Measurements from ENCODE around the gene PKP2.

The PKP2 gene

DNA sequence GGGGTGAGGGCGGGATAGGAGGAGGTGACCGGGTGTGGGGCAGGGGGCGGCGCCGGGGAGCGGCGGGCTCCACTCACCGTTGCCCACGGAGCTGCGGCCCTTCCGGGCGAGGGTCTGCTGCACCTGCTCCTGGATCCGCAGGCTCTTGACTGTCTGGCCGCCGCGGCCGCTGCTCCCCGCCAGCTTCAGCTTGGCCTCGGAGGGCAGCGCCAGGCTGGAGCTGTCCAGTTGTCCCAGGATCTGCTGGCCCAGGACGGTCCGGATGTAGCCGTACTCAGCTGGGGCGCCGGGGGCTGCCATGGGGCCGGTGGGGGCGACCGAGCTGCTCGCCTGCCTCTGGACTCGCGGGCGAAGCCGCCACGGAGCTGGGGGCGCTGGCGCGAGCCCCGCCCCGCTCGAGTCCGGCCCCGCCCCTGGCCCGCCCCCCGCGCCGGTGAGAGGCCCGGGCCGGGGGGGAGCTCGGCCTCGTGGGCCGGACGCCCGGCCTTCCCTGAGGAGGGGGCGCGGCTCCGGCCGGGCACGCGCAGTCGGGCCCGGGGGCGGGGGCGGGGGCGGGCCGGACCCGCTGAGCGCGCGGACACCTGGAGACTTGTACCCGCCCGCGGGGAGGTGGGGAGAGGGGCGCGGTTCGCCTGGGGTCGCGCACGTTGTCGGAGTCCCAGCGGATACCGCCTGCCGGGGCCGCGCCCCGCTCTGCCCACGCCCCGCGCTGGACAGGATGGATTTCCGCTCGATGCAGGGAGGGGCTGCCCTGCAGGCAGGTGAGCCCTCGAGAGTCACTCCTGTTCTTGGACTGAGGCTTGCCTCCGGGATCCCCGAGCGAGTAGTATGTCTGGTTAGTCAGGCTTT, at the start of gene PKP2:
Gene PKP2, minus strand, starts transcription at position 346 of the 849 bp plus-strand sequence. Its CDS starts 46 bp downstream, at position 300.
- no peak for DNase-seq (ENCODE audit: low spot score)

DNA sequence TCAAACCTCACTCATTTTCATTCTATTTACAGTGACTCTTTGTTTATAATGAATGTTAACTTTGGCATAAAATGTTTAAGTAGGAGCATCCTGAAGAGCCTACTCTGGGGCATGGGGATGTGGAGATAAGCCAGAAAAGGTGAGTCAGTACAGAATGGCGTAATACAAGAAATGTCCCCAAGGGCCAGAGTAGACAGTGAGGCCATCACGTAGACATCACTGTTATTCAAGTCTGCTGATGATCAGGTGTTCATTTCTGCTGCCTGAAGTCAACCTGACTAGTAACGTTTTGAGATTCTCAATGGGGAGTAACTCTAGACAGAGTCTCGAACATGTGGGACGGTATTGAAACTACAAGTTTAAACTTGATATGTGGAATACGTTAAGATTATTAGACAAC, 47.6 kb upstream of the PKP2 start:
- no peak for DNase-seq (ENCODE audit: low spot score)

GRCh38 chr12:32939801-32940200, 43.2 kb upstream of the PKP2 start:
- DNase-seq (ENCODE audit: low spot score): no peak

DNA sequence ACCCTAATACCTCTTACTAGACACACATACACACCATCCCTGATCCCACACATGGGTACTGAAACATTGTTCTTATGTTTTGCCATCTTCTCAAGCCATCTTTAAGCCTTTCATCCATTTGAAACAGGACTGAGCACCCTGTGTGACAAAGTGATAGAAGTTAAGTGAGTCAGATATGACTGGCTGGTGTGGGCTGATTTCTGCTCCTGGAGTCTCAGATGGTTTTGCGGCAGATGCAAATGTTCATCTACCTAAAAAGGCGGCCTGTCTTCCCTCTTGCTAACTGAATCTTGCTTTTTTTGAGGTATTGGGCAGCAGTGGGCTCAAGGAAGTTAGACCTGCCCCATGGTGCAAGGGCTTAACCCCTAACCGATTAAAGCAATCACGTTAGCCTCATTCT, 30.4 kb upstream of the PKP2 start:
- no peak for DNase-seq (ENCODE audit: low spot score)

DNA sequence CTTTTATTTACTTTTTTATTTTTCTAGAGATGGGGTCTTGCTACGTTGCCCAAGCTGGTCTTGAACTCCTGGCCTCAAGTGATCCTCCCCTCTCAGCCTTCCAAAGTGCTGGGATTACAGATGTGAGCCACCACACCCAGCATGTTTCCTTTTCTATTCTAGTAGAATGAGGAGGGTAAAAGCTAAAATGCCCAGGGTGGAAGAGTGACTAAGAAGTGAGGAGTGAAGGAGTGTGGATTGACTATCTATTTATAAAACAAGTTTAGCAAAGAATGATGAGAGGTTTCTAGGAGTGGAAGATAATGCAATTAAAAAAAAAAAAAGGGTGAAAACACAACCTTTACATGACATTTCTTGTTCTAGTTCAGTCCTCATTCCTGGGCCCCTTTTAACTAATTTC, 29.8 kb upstream of the PKP2 start:
- no peak for DNase-seq (ENCODE audit: low spot score)

GRCh38 chr12:32922546-32923297, 26.1 kb upstream of the PKP2 start:
- DNase-seq (ENCODE audit: low spot score): no peak

- DNase-seq (ENCODE audit: low spot score): no peak
Measured at GRCh38 chr12:32921397-32921796, 24.8 kb upstream of the PKP2 start.

- DNase-seq (ENCODE audit: low spot score): no peak
Measured at GRCh38 chr12:32920506-32921085, 24.0 kb upstream of the PKP2 start.

DNA sequence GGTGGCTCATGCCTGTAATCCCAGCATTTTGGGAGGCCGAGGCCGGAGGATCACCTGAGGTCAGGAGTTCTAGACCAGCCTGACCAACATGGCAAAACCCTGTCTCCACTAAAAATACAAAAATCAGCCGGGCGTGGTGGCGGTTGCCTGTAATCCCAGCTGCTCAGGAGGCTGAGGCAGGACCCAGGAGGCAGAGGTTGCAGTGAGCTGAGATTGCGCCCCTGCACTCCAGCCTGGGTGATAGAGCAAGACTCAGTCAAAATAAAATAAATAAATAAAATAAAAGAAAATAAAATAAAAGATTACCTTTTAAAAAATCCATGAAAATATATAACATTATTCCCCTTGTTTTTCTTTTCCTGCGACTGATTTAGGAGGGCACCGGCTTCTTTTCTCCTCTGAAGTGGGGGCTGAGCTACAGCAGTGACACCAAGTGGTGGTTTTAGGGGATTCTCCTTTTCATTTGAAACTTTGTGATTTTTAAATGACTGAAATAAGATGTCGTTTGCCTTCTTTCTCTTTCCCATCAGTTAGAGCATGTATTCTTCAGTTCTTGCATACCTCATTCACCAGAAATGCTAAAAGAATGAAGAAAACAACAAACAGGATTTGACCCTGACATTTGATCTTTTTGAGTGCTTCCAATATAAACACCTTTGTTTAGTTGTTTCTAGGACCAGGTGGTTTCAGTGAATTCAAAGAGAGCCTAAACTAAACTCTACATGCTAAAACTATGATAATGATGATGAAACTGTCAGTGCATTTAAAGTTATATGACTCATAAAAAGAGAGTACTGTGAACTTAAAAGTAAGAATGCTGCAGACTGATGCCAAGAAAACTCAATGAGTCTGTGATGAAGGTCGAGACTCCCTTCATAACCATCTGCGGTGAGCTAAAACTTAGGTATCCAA, 22.6 kb upstream of the PKP2 start:
- no peak for DNase-seq (ENCODE audit: low spot score)

GRCh38 chr12:32917094-32917611, 20.6 kb upstream of the PKP2 start:
- DNase-seq (ENCODE audit: low spot score): no peak

DNA sequence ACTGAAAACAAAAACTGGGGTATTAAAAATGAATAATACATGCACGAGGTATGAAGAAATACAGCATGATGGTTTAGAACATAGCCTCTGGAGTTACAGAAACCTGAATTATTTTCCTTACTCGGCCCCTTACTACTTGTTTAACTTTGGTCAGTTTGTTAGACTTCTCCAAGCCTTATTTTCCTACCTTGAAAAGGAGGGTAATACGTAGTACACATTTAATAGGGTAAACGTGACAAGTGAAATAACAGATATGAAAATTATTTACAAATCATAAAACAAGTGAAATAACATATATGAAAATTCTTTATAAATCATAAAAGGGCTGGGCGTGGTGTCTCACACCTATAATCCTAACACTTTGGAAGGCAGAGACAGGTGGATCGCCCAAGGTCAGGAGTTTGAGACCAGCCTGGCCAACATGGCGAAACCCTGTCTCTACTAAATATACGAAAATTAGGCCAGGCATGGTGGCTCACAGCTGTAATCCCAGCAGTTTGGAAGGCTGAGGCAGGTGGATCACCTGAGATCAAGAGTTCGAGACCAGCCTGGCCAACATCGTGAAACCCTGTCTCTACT, 11.4 kb upstream of the PKP2 start:
- no peak for DNase-seq (ENCODE audit: low spot score)

GRCh38 chr12:32907166-32907565, 10.6 kb upstream of the PKP2 start:
- no peak for DNase-seq (ENCODE audit: low spot score)

DNA sequence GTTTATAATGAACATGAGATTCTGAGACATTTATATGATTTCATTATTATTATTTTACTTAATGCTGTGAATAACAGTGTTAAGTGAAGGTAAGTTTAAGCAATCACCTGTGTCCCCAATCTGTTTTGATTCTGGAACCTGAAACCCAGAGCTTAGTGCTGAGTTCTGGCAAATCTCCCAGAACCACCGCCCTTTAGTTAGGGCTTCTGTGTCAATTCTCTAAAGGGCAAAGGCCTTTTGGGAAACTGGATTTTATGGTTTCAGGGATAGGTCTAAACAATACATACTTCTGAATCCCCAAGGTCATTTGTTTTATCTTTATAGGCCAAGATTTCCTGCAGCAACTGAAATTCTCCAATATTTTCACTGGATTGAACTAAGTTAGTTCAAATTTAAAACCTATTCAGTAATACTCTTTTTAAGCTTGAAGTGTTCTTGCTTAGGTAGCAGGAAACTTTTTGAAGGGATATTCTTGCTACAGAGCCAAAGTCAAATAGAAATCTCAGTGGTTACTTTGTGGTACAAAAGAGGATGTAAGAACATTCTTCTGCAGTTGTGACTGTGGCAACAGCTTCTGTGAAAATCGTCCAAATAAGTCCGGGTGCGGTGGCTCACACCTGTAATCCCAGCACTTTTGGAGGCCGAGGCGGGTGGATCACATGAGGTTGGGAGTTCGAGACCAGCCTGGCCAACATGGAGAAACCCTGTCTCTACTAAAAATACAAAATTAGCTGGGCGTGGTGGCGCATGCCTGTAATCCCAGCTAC, 10.0 kb upstream of the PKP2 start:
- no peak for DNase-seq (ENCODE audit: low spot score)

- no peak for DNase-seq (ENCODE audit: low spot score)
Measured at GRCh38 chr12:32903763-32904162, 7.2 kb upstream of the PKP2 start.

DNA sequence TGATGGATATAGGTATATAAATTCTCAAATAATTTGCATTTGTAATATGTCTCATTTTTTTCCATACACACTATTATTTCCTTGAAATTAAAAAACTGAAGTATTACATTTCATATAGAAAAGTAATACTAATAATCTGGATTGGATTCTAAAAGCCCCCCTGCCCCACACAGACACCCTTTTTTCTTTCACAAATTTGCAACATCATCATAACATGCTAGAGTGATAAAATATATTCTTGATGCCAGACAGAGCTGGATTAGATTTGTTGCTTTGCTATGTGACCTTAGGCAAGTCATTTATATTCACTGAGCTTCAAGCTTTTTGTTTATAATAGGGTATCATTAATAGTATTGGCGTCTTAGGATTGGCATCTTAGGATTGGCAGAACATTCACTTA, 6.7 kb upstream of the PKP2 start:
- no peak for DNase-seq (ENCODE audit: low spot score)

DNA sequence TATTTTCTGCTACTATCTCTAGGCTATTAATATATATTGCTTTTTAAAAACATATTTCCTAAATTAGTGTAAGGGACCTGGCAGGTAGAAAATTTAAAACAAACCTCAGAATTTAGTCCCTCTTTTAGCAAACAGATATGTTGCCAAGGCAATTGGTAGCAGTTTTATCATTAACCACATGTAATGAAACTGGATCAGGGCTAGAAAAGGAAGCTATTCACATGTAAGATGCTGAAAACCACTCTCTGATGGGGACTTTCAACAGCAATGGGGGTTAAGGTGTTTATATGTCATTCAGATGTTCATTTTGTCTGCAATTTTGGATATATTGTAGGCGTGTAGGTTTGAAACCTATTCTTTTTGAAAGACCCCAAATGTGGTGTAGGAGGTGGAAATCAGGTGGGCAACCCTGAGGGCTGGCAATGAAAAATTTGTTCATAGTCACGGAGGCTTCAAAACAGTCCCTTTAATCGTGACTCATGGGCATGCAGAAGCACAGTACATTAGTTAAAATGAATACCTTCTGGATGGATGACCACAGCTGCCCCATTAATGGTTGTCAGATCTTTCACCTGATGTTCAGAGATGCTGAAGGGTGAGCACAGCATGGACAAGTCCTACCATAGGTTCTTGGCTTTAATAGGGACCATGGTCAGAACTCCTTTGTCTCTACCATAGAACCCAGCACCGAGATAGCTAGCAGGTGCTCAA, 5.9 kb upstream of the PKP2 start:
- no peak for DNase-seq (ENCODE audit: low spot score)

DNA sequence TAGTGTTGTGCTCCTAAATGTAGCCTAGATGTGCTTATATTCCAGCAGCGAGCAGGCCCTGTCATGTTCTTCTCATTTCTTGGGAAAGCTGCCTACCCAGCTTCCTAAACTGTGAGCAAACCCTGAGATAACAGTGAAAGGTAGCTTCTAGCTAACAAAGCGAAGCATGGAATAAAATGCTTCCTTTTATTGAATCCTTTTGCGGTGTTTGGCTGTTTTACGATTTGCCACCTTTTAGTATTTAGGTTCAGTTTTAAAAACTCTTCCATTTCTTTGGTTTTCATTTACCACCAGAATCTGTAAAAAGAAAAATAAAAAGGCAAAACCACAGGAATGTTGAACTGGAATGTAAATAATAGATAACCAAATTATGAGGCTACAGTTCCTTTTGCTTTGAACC, 5.0 kb upstream of the PKP2 start:
- no peak for DNase-seq (ENCODE audit: low spot score)

- DNase-seq (ENCODE audit: low spot score): no peak
Measured at GRCh38 chr12:32897687-32898573, 1.4 kb upstream of the PKP2 start.

- DNase-seq (ENCODE audit: low spot score): no peak
Measured at GRCh38 chr12:32897281-32897610, 669 bp upstream of the PKP2 start.

Data from AG08396 (cell line).